Tibial nerve (tissue), 4 donors: ENCODE data around the gene DNAJC13. TPM values are rescaled to one million over a fixed set of nuclear protein-coding genes. Genes with fewer than 3 reads are reported as not detected.

Experiments
- DNase-seq, 2 donors: peaks; one replicate each; pipeline ENCODE4 v3.0.0-alpha.2; 2019; ENCODE audit warnings: low spot score in 2 of 2
- H3K27ac ChIP-seq, 4 donors: fragments of 200-600 bp; sonication (generic) in 3 of 4; one replicate each; pipeline ENCODE4 v1.5.1; 2017 to 2019; ENCODE audit warnings: mild to moderate bottlenecking in 1 of 4
- H3K27me3 ChIP-seq, 2 donors: fragments of 200-600 bp; sonication (generic) in 1 of 2; one replicate each; pipeline versions ENCODE4 v1.5.1 to v1.6.0; 2017 to 2019
- H3K36me3 ChIP-seq, 3 donors: fragments of 200-600 bp; sonication (generic); one replicate each; pipeline ENCODE4 v1.5.1; 2018 to 2019
- H3K4me1 ChIP-seq, 4 donors: fragments of 200-600 bp; sonication (generic) in 3 of 4; one replicate each; pipeline ENCODE4 v1.5.1; 2017 to 2019
- H3K4me3 ChIP-seq, 4 donors: fragments of 200-600 bp; sonication (generic) in 3 of 4; one replicate each; pipeline ENCODE4 v1.5.1; 2017 to 2019; ENCODE audit warnings: mild to moderate bottlenecking in 1 of 4, moderate library complexity in 1 of 4
- H3K9me3 ChIP-seq, 4 donors: fragments of 200-600 bp; sonication (generic) in 3 of 4; one replicate each; pipeline ENCODE4 v1.5.1; 2017 to 2019
- EP300 ChIP-seq, 2 donors: sonication (generic); formaldehyde crosslinking; IDR thresholded peaks; one replicate each; pipeline ENCODE4 v1.6.1; 2017; ENCODE audit warnings: antibody characterized with exemption in 2 of 2, mild to moderate bottlenecking in 1 of 2
- POLR2A ChIP-seq, 2 donors: fragments of 450-650 bp; IDR thresholded peaks; one replicate each; pipeline ENCODE4 v1.6.1; 2017; ENCODE audit warnings: antibody characterized with exemption in 2 of 2, mild to moderate bottlenecking in 2 of 2, moderate library complexity in 2 of 2
- WGBS, 2 donors: methylation state at CpG; one replicate each; pipeline ENCODE4 v1.1.5; 2018; 5-methylcytosine and 5-hydroxymethylcytosine counted together
- total RNA-seq, 4 donors: library from RNA; depleted of rRNA; stranded (reverse); fragments of >200 nt; gene quantifications; one replicate each; pipeline ENCODE4 v1.1.0, GENCODE V29; 2016
- TF ChIP-seq, protein P1 (sequence below), 5 experiments: fragments of 200-600 bp in 3 of 5; fragments of 450-650 bp in 2 of 5; sonication (generic) in 3 of 5; IDR thresholded peaks; one replicate each; pipeline ENCODE4 v1.5.1; 2016 to 2019; ENCODE audit warnings: antibody characterized with exemption in 5 of 5, mild to moderate bottlenecking in 3 of 5, moderate library complexity in 2 of 5

DNAJC13 gene
- total RNA-seq, 4 donors from 2014 or later: 43.3 to 62.8 (median 56.0) TPM

DNA sequence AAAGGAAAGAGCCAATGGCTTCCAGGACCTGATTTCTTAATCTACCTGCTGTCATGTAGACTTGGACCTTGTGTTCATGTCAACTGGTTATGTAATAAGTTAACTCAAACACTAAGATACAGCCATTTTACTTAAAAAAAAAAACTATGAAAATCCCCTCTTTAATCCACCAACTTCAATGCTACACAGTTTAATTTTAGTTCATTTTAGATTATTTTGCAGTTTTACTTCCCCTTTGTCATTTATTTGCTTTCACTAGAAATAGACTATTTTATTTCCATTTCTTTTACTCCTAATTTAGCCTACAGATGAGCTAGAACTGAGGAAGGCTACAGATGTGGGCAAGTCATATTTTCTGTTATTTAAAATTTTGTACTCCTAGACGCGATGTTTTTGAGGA, 10.7 kb upstream of the DNAJC13 start:
- DNase-seq: no peak
- H3K4me1 ChIP-seq: peaks cover 0 to 14% (median 0%) of the 10 kb centered on the region in 4 donors
- H3K4me3 ChIP-seq: no peak overlapping the region
- no peaks in the 10 kb centered on the region for H3K36me3 ChIP-seq
- H3K9me3 ChIP-seq: no peaks in the 10 kb centered on the region
- 86 to 89% methylated on average over 2 of the region's 2 CpGs for WGBS, 2 donors
- no peaks in the 10 kb centered on the region for H3K27me3 ChIP-seq
- H3K27ac ChIP-seq: no peak overlapping the region
- TF ChIP-seq, protein P1, sequence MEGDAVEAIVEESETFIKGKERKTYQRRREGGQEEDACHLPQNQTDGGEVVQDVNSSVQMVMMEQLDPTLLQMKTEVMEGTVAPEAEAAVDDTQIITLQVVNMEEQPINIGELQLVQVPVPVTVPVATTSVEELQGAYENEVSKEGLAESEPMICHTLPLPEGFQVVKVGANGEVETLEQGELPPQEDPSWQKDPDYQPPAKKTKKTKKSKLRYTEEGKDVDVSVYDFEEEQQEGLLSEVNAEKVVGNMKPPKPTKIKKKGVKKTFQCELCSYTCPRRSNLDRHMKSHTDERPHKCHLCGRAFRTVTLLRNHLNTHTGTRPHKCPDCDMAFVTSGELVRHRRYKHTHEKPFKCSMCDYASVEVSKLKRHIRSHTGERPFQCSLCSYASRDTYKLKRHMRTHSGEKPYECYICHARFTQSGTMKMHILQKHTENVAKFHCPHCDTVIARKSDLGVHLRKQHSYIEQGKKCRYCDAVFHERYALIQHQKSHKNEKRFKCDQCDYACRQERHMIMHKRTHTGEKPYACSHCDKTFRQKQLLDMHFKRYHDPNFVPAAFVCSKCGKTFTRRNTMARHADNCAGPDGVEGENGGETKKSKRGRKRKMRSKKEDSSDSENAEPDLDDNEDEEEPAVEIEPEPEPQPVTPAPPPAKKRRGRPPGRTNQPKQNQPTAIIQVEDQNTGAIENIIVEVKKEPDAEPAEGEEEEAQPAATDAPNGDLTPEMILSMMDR (IDR thresholded peaks at IDR 0.05): no peak
- no peak for TF ChIP-seq POLR2A (IDR thresholded peaks at IDR 0.05)
- no peak for TF ChIP-seq EP300 (IDR thresholded peaks at IDR 0.05)

DNA sequence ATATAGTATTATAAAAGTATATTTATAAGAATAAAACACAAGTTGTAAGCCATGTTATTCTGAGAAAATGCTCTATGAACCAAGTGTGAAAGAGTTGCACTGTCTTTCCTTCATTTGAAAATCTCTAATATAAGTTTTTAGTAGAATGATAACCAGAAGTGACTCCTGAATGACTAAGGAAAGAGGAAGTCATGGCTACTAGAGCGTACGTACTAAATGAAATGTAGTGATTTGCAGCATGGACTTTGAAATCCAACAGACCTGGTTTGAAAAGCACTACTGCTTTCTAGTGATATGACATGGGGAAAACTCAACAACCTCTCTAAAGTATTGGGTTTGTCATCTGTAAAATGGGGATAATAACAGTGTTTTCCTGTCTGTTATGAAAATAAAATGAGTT, 10.3 kb upstream of the DNAJC13 start:
- no peaks in the 10 kb centered on the region for H3K36me3 ChIP-seq
- H3K9me3 ChIP-seq: no peaks in the 10 kb centered on the region
- 81 to 85% methylated on average over 2 of the region's 2 CpGs for WGBS, 2 donors
- TF ChIP-seq EP300 (IDR thresholded peaks at IDR 0.05) (no peak), POLR2A (IDR thresholded peaks at IDR 0.05) (no peak)
- TF ChIP-seq, protein P1 (IDR thresholded peaks at IDR 0.05): no peak
- no peak overlapping the region for H3K4me3 ChIP-seq
- peaks cover 0 to 14% (median 0%) of the 10 kb centered on the region in 4 donors for H3K4me1 ChIP-seq
- no peaks in the 10 kb centered on the region for H3K27me3 ChIP-seq
- no peak for DNase-seq
- no peak overlapping the region for H3K27ac ChIP-seq

DNA sequence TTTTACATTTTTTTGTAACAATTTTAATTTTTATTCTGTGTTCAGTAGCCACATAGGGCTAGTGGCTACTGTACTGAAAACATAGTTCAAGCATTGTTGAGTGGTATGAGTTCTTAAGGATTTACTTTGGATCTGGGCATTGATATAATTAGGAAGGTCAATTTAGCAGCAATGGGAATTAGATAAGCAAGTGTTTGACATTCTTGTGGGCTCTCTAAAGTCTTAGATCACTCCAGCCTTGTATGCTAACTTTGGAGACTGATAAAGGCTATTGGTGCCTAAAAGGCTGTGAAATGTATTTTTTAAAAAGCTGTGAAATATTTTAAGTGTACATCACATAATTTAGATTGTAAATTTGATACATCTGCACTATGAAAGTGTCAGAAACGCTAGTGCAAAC, 2.5 kb upstream of the DNAJC13 start:
- DNase-seq: no peak
- H3K27me3 ChIP-seq: no peaks in the 10 kb centered on the region
- H3K9me3 ChIP-seq: no peaks in the 10 kb centered on the region
- TF ChIP-seq POLR2A (IDR thresholded peaks at IDR 0.05): no peak
- TF ChIP-seq, protein P1 (IDR thresholded peaks at IDR 0.05): no peak
- TF ChIP-seq EP300 (IDR thresholded peaks at IDR 0.05): no peak
- 81 to 87% methylated on average over 1 of the region's 1 CpG for WGBS, 2 donors
- no peak overlapping the region for H3K27ac ChIP-seq
- H3K36me3 ChIP-seq: no peaks in the 10 kb centered on the region
- H3K4me3 ChIP-seq: no peak overlapping the region
- H3K4me1 ChIP-seq: peaks cover 0 to 22% (median 13%) of the 10 kb centered on the region in 4 donors

DNA sequence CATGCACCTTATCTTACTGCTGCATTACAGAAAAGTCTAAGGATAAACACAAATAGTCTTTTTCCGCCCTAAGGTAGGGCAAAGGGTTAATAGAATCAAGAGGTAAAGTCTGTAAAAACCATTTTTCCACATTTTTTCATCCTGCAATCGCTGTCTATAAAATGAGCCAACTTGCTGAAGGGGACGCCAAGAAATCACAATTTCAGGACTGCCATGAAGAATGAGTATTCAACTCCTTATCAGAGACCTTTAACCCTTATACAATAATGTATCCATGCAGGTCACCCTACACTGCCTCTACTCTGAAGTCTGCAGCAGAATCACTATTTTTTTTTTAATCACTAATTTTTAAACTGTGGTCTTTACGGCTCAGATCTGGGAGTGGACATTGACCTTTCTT, 1.1 kb upstream of the DNAJC13 start:
- Histone ChIP-seq H3K27ac (peak overlapping the region in 1 of 4 donors; percentile 96), H3K36me3 (peaks cover 0 to 7% (median 0%) of the 10 kb centered on the region in 3 donors), H3K4me1 (peaks cover 0 to 35% (median 14%) of the 10 kb centered on the region in 4 donors), H3K27me3 (no peaks in the 10 kb centered on the region), H3K4me3 (no peak overlapping the region), H3K9me3 (no peaks in the 10 kb centered on the region)
- 77 to 82% methylated on average over 4 of the region's 4 CpGs for WGBS, 2 donors
- no peak for DNase-seq
- TF ChIP-seq, protein P1 (IDR thresholded peaks at IDR 0.05): no peak
- no peak for TF ChIP-seq POLR2A (IDR thresholded peaks at IDR 0.05)
- TF ChIP-seq EP300 (IDR thresholded peaks at IDR 0.05): no peak

DNA sequence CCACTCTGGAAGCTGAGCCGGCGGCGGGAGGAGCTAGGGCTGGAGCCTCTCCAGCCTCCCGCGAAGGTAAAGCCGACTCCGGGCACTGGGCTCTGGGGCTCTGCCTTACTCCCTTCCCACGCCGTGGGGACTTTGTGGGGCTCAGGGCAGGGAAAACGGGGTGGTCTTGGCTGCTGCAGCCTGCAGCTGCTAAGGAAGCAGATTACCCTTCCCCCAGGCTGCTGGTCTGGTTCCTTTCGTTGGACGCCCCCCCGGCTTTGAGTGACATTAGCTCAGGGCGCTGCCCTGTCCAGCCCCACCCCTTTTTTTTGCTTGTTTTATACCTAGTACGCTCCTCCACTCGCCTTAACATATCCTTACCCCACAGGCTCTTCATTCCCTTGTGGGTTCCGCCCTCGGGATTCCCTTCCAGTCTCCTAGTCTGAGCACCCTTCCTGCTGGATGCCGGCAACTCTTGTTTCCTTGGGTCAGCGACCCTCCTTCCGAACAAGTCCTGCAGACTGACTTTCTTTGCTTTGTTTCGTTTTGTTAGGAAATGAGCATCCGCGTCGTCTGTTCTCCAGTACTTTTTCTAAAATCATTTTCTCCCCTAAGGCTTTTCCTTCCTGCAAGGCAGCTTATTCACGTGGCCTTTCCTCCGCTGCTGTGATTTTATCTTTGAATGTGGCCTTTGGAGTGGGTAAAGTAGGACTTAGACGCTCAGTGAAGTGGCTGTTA, 551 bp downstream of the DNAJC13 start:
- Histone ChIP-seq H3K4me3 (peak overlapping the region; percentile 81 to 100 (median 95)), H3K27ac (peak overlapping the region; percentile 86 to 96 (median 91)), H3K27me3 (no peaks in the 10 kb centered on the region), H3K4me1 (peaks cover 0 to 50% (median 14%) of the 10 kb centered on the region in 4 donors), H3K9me3 (no peaks in the 10 kb centered on the region), H3K36me3 (peaks cover 0 to 18% (median 0%) of the 10 kb centered on the region in 3 donors)
- DNase-seq: peak; percentile 17 to 33
- TF ChIP-seq, protein P1 (IDR thresholded peaks at IDR 0.05): no peak
- TF ChIP-seq POLR2A (IDR thresholded peaks at IDR 0.05) (no peak), EP300 (IDR thresholded peaks at IDR 0.05) (no peak)
- WGBS, 2 donors: 0 to 1% methylated on average over 21 to 28 of the region's 28 CpGs
